Esophagus squamous epithelium (tissue), 4 donors: ENCODE results near the gene PRODH2.

ENCODE experiments used
- CTCF ChIP-seq, 6 experiments: fragments of 450-650 bp in 4 of 6; fragments of 200-600 bp in 2 of 6; sonication (generic) in 2 of 6; IDR thresholded peaks; one replicate each; pipeline ENCODE4 v1.5.1; 2016 to 2019; ENCODE audit warnings: antibody characterized with exemption in 6 of 6, mild to moderate bottlenecking in 4 of 6, moderate library complexity in 4 of 6
- POLR2A ChIP-seq, 4 donors: fragments of 450-650 bp; IDR thresholded peaks; one replicate each; pipeline ENCODE4 v1.6.1; 2017; ENCODE audit warnings: antibody characterized with exemption in 4 of 4, mild to moderate bottlenecking in 4 of 4, moderate library complexity in 3 of 4

DNA sequence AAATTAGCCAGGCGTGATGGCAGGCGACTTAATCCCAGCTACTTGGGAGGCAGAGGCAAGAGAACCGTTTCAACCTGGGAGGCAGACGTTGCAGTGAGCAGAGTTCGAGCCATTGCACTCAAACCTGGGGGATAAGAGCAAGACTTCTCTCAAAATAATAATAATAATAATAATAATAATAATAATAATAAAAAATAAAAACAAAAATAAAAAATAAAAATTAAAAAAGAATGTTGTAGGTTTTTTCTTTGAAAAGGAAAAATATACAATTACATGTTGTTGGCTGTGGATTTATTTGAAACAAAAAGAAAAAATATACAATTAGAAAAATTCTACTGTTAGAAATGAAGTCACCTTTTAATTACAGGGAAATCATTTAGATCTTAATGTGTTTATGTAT, 11.5 kb upstream of the PRODH2 start:
- TF ChIP-seq POLR2A (IDR thresholded peaks at IDR 0.05), result no peak
- no peak for TF ChIP-seq CTCF (IDR thresholded peaks at IDR 0.05)
